ENCODE measurements around the gene JMJD4. TPM values are rescaled to one million over a fixed set of nuclear protein-coding genes. Genes with fewer than 3 reads are reported as not detected.
A peak's percentile ranks its signal among the peaks of the same experiment; 100 is the strongest.

JMJD4 gene, protein sequence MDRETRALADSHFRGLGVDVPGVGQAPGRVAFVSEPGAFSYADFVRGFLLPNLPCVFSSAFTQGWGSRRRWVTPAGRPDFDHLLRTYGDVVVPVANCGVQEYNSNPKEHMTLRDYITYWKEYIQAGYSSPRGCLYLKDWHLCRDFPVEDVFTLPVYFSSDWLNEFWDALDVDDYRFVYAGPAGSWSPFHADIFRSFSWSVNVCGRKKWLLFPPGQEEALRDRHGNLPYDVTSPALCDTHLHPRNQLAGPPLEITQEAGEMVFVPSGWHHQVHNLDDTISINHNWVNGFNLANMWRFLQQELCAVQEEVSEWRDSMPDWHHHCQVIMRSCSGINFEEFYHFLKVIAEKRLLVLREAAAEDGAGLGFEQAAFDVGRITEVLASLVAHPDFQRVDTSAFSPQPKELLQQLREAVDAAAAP
- total RNA-seq, result 10 to 100 TPM; 23.7 to 25.0 TPM

DNA sequence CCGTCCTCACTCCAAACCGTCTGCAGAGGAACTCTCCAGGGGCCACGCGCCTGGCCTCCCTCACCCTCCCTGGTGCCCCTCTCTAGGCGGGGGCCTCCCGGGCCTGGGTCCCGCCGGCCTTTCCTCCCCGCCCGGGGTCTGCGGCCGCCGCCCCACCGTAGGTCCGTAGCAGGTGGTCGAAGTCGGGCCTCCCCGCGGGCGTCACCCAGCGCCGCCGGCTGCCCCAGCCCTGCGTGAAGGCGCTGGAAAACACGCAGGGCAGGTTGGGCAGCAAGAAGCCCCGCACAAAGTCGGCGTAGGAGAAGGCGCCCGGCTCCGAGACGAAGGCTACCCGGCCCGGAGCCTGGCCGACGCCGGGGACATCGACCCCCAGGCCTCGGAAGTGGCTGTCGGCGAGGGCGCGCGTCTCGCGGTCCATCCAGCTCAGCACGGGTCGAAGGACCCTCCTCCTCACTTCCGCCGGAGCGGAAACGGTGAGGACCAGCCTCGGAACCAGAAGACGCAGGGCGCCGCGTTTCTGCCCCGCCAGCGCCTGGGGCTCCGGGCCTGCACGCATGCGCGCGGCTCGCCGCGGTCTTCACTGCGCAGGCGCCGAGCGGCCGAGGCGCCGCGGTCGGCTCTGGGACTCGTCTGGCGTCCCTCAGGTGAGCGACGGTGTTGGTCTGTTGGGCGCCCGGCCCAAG lies at the start of gene JMJD4, which contains the start of gene SNAP47:
TSS of gene JMJD4 (minus strand) at position 447 of the 683 bp plus-strand sequence. CDS start at position 418, 29 bp downstream.
TSS of gene SNAP47 (plus strand) at position 580 of the 683 bp plus-strand sequence. CDS start 12,302 bp downstream, outside the sequence.
- no peaks in the 10 kb centered on the region for H3K27me3 Mint-ChIP-seq
- peak within 1 kb of the TSS; percentile 82 for H3K27ac Mint-ChIP-seq
- peaks cover 33% of the 10 kb centered on the region for H3K36me3 Mint-ChIP-seq (ENCODE audit: low read depth)
- CTCF ChIA-PET, result interaction anchor here (1.3 kb wide), 1 partner anchor 27 kb away, joined by 3 read pairs; no protein-coding TSS in a partner anchor
- H3K4me1 Mint-ChIP-seq, result peaks cover 55% of the 10 kb centered on the region
- peak; percentile 94 for DNase-seq
- H3K4me3 Mint-ChIP-seq, result peak within 1 kb of the TSS; percentile 90
- POLR2A ChIA-PET, result interaction anchor here (0.6 to 2.2 kb wide), 6 partner anchors 10 to 53 kb away, joined by 3 to 9 read pairs (median 3); no protein-coding TSS in a partner anchor
- no peaks in the 10 kb centered on the region for H3K9me3 Mint-ChIP-seq

DNA sequence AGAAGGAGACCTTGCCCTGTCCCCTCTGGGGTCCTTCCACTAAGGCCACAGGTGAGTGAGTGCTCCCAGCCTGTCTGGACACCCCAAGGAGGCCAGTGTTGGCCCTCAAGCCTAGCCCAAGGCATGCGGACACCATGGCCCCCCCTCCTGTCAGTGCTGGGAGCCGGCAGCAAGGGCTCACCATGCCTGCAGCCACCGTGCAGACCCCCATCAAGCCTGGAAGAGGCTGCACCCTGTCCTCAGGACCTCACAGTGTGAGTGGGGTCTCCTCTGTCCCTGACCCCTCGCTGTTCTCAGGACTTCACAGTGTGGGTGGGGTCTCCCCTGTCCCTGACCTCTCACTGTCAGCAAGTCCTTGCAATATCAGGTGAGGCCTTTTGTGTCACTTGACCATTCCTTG lies 47.1 kb upstream of the JMJD4 start:
- Mint-ChIP-seq H3K27ac (no peak overlapping the region), H3K27me3 (no peaks in the 10 kb centered on the region), H3K9me3 (no peaks in the 10 kb centered on the region), H3K36me3 (ENCODE audit: low read depth) (peaks cover 12% of the 10 kb centered on the region), H3K4me3 (no peak overlapping the region), H3K4me1 (peaks cover 11% of the 10 kb centered on the region)
- ChIA-PET POLR2A (no interaction called here), CTCF (no interaction called here)
- DNase-seq, result no peak

- POLR2A ChIA-PET, result no interaction called here
- peak; percentile 15 for DNase-seq
- CTCF ChIA-PET, result no interaction called here
- Mint-ChIP-seq H3K4me1 (peaks cover 10% of the 10 kb centered on the region), H3K9me3 (no peaks in the 10 kb centered on the region), H3K36me3 (ENCODE audit: low read depth) (peaks cover 18% of the 10 kb centered on the region), H3K27me3 (no peaks in the 10 kb centered on the region), H3K27ac (no peak overlapping the region), H3K4me3 (no peak overlapping the region)
These were observed 46.3 kb upstream of the JMJD4 start for GRCh38 chr1:227781314-227781930.

- peak overlapping the region; percentile 57 for H3K27ac Mint-ChIP-seq
- ChIA-PET POLR2A (interaction anchor here (0.5 kb wide), 1 partner anchor 373 kb away, joined by 3 read pairs; no protein-coding TSS in a partner anchor), CTCF (no interaction called here)
- H3K36me3 Mint-ChIP-seq (ENCODE audit: low read depth), result peaks cover 22% of the 10 kb centered on the region
- H3K9me3 Mint-ChIP-seq, result no peaks in the 10 kb centered on the region
- peaks cover 12% of the 10 kb centered on the region for H3K4me1 Mint-ChIP-seq
- no peak overlapping the region for H3K4me3 Mint-ChIP-seq
- H3K27me3 Mint-ChIP-seq, result no peaks in the 10 kb centered on the region
- peak; percentile 13 for DNase-seq
These were observed 45.3 kb upstream of the JMJD4 start for GRCh38 chr1:227780101-227781044.

DNA sequence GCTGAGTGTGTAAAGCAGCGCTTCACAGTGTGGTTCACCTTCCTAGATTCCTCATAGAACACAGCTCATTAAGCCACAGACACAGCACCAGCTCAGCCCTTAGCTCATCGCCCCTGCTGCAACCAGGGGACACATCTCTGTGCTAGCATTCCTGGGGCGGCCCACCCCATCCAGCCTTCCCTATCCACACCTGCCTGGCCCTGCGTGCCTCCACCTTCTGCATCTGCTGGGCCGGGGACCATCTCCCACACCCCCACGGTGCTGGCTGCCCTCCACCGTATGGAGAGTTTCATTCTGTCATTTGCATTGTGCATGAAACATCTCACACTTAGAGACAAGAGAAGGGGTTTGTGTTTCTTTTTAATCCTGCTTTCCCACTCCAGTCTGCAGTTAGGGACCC lies 44.6 kb upstream of the JMJD4 start:
- DNase-seq, result peak; percentile 5
- no peak overlapping the region for H3K4me3 Mint-ChIP-seq
- H3K9me3 Mint-ChIP-seq, result no peaks in the 10 kb centered on the region
- H3K27me3 Mint-ChIP-seq, result no peaks in the 10 kb centered on the region
- peaks cover 22% of the 10 kb centered on the region for H3K36me3 Mint-ChIP-seq (ENCODE audit: low read depth)
- peaks cover 19% of the 10 kb centered on the region for H3K4me1 Mint-ChIP-seq
- POLR2A ChIA-PET, result no interaction called here
- CTCF ChIA-PET, result no interaction called here
- peak overlapping the region; percentile 57 for H3K27ac Mint-ChIP-seq

DNA sequence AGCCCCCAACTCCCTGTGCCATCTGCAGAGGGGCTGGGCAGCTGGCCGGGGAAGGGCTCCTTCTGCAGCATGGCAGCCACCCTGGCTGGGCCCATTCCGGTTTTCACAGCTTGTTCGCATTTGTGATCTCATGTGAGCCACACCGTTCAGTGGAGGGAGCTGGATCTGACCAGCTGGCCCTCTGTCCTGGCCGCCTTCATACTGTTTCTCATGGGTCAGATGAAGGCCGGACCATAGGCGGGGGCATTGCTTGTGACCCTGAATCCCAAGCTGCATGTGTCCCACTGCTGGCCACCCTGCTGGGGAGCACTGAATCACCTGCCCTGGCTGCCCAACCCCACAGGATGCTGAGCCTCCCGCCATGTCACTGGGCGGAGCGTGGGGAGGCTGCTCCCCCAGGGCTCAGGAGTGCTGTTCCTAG lies 43.9 kb upstream of the JMJD4 start:
- CTCF ChIA-PET, result no interaction called here
- peaks cover 26% of the 10 kb centered on the region for H3K36me3 Mint-ChIP-seq (ENCODE audit: low read depth)
- no peaks in the 10 kb centered on the region for H3K9me3 Mint-ChIP-seq
- POLR2A ChIA-PET, result no interaction called here
- H3K27ac Mint-ChIP-seq, result no peak overlapping the region
- no peak overlapping the region for H3K4me3 Mint-ChIP-seq
- DNase-seq, result peak; percentile 5
- no peaks in the 10 kb centered on the region for H3K27me3 Mint-ChIP-seq
- H3K4me1 Mint-ChIP-seq, result peaks cover 25% of the 10 kb centered on the region

GRCh38 chr1:227778401-227778947 lies 43.4 kb upstream of the JMJD4 start:
- DNase-seq, result no peak
- H3K4me3 Mint-ChIP-seq, result no peak overlapping the region
- peaks cover 31% of the 10 kb centered on the region for H3K4me1 Mint-ChIP-seq
- peaks cover 29% of the 10 kb centered on the region for H3K36me3 Mint-ChIP-seq (ENCODE audit: low read depth)
- no peaks in the 10 kb centered on the region for H3K27me3 Mint-ChIP-seq
- H3K27ac Mint-ChIP-seq, result no peak overlapping the region
- POLR2A ChIA-PET, result no interaction called here
- CTCF ChIA-PET, result no interaction called here
- no peaks in the 10 kb centered on the region for H3K9me3 Mint-ChIP-seq

DNA sequence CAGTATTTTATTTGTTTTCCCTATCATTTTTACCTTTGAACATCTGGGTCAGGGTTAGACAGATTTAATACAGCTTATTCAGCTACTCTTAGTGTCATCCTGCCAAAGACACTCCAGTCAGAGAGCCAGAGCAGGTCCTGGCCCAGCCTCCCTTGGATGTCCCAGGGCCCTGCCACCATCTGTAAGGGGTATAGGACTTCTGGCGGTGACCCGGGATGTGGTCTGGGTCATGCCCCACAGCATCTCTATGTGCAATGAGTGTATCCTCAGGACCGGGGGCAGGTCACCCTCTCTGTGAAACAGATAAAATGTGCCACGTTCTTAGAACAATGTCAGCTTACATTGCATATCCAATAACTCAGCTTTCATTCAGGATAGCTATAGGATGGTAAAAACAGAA lies 42.5 kb upstream of the JMJD4 start:
- no peak overlapping the region for H3K4me3 Mint-ChIP-seq
- no peak overlapping the region for H3K27ac Mint-ChIP-seq
- DNase-seq, result no peak
- ChIA-PET POLR2A (no interaction called here), CTCF (no interaction called here)
- H3K27me3 Mint-ChIP-seq, result no peaks in the 10 kb centered on the region
- H3K4me1 Mint-ChIP-seq, result peaks cover 37% of the 10 kb centered on the region
- no peaks in the 10 kb centered on the region for H3K9me3 Mint-ChIP-seq
- peaks cover 25% of the 10 kb centered on the region for H3K36me3 Mint-ChIP-seq (ENCODE audit: low read depth)

DNA sequence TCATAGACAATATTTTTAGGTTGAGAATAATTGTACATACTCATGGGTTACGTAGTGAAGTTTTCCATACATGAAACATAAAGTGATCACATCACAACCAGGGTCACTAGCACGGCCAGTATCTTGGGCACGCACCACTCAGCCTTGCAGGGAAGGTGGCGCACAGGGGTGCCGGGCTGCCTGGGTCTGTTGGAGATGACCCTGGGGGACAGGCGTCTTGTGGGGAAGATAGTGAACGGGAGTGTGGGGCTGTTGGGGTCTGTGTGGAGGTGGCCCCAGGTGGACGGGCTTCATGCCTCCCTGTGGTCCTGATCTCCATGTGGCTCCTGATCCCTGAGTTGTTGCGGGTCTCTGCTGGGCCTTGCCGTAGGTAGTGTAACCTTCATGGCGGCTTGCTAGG lies 42.1 kb upstream of the JMJD4 start:
- Mint-ChIP-seq H3K4me3 (no peak overlapping the region), H3K27ac (no peak overlapping the region), H3K4me1 (peaks cover 42% of the 10 kb centered on the region), H3K36me3 (ENCODE audit: low read depth) (peaks cover 26% of the 10 kb centered on the region), H3K9me3 (no peaks in the 10 kb centered on the region), H3K27me3 (no peaks in the 10 kb centered on the region)
- ChIA-PET POLR2A (interaction anchor here (1.6 kb wide), 1 partner anchor 11 kb away, joined by 6 read pairs; no protein-coding TSS in a partner anchor), CTCF (no interaction called here)
- DNase-seq, result no peak

GRCh38 chr1:227776331-227776771 lies 41.2 kb upstream of the JMJD4 start:
- POLR2A ChIA-PET, result interaction anchor here (1.6 kb wide), 1 partner anchor 11 kb away, joined by 6 read pairs; no protein-coding TSS in a partner anchor
- Mint-ChIP-seq H3K27me3 (no peaks in the 10 kb centered on the region), H3K4me3 (no peak overlapping the region), H3K9me3 (no peaks in the 10 kb centered on the region), H3K27ac (no peak overlapping the region), H3K4me1 (peaks cover 42% of the 10 kb centered on the region), H3K36me3 (ENCODE audit: low read depth) (peaks cover 27% of the 10 kb centered on the region)
- no peak for DNase-seq
- CTCF ChIA-PET, result no interaction called here

- CTCF ChIA-PET, result no interaction called here
- Mint-ChIP-seq H3K4me3 (no peak overlapping the region), H3K9me3 (no peaks in the 10 kb centered on the region), H3K27me3 (no peaks in the 10 kb centered on the region), H3K27ac (no peak overlapping the region), H3K4me1 (peaks cover 42% of the 10 kb centered on the region), H3K36me3 (ENCODE audit: low read depth) (peaks cover 25% of the 10 kb centered on the region)
- POLR2A ChIA-PET, result interaction anchor here (1.6 kb wide), 1 partner anchor 12 kb away, joined by 6 read pairs; no protein-coding TSS in a partner anchor
- DNase-seq, result no peak
These were observed 40.7 kb upstream of the JMJD4 start for GRCh38 chr1:227775841-227776240.

Measured in activated CD4-positive, alpha-beta memory T cell treated with anti-CD3 and anti-CD28 coated beads, Interleukin-2, amount 10 ng/mL, durations not matched to agents 7 days and 5 days (primary cell).